Measurements from ENCODE around the gene SPINK4. TPM values are rescaled to one million over a fixed set of nuclear protein-coding genes. Genes with fewer than 3 reads are reported as not detected.
A peak's percentile ranks its signal among the peaks of the same experiment; 100 is the strongest.

The SPINK4 gene
- polyA plus RNA-seq, 3 donors: not detected

- Histone ChIP-seq H3K36me3 (replicated peaks in 1 of 2; ENCODE audit: control insufficient read depth in 1 of 2, insufficient read depth in 2 of 2, low read length in 2 of 2) (peaks cover 86 to 99% of the 10 kb centered on the region in 2 donors), H2AFZ (ENCODE audit: insufficient read depth, low read depth, low read length, poor library complexity, severe bottlenecking) (no peak overlapping the region), H4K20me1 (ENCODE audit: insufficient read depth, low read length) (peaks cover 4% of the 10 kb centered on the region), H3K4me1 (ENCODE audit: control insufficient read depth in 1 of 2, insufficient read depth in 2 of 2, low read length in 2 of 2) (no peaks in the 10 kb centered on the region), H3K27me3 (ENCODE audit: control insufficient read depth in 2 of 2, insufficient read depth in 2 of 2, low read length in 2 of 2) (no peaks in the 10 kb centered on the region), H3K9ac (ENCODE audit: insufficient read depth, low read length, poor library complexity, severe bottlenecking) (no peak overlapping the region), H3K4me3 (replicated peaks in 1 of 3; ENCODE audit: low read depth in 2 of 3, low read length in 3 of 3) (no peak overlapping the region), H3K79me2 (ENCODE audit: insufficient read depth, low read length) (peaks cover 5% of the 10 kb centered on the region), H3K9me3 (replicated peaks in 1 of 2; ENCODE audit: control insufficient read depth in 1 of 2, insufficient read depth in 1 of 2, low read length in 2 of 2) (no peaks in the 10 kb centered on the region), H3K27ac (ENCODE audit: low read depth in 1 of 2, low read length in 2 of 2) (no peak overlapping the region), H3K4me2 (replicated peaks; ENCODE audit: extremely low read depth, low read length, poor library complexity, severe bottlenecking) (no peak overlapping the region)
- Mint-ChIP-seq H3K27ac (peak overlapping the region in 1 of 7 donors; percentile 2), H3K36me3 (peaks cover 81 to 92% of the 10 kb centered on the region in 2 donors), H3K9me3 (no peaks in the 10 kb centered on the region), H3K4me3 (no peak overlapping the region), H3K4me1 (no peaks in the 10 kb centered on the region), H3K27me3 (ENCODE audit: low read depth in 3 of 3) (peaks cover 0 to 1% (median 0%) of the 10 kb centered on the region in 3 donors)
- WGBS (ENCODE audit: insufficient coverage): no CpG with 5 or more reads among the region's 3 CpGs
- TF ChIP-seq, protein P1, sequence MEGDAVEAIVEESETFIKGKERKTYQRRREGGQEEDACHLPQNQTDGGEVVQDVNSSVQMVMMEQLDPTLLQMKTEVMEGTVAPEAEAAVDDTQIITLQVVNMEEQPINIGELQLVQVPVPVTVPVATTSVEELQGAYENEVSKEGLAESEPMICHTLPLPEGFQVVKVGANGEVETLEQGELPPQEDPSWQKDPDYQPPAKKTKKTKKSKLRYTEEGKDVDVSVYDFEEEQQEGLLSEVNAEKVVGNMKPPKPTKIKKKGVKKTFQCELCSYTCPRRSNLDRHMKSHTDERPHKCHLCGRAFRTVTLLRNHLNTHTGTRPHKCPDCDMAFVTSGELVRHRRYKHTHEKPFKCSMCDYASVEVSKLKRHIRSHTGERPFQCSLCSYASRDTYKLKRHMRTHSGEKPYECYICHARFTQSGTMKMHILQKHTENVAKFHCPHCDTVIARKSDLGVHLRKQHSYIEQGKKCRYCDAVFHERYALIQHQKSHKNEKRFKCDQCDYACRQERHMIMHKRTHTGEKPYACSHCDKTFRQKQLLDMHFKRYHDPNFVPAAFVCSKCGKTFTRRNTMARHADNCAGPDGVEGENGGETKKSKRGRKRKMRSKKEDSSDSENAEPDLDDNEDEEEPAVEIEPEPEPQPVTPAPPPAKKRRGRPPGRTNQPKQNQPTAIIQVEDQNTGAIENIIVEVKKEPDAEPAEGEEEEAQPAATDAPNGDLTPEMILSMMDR (IDR thresholded peaks at IDR 0.05): no peak
- intact Hi-C loops (cut with micrococcal nuclease): no loop called here
- DNase-seq: no peak
These were observed 33.5 kb downstream of the SPINK4 start for GRCh38 chr9:33273266-33273971.

DNA sequence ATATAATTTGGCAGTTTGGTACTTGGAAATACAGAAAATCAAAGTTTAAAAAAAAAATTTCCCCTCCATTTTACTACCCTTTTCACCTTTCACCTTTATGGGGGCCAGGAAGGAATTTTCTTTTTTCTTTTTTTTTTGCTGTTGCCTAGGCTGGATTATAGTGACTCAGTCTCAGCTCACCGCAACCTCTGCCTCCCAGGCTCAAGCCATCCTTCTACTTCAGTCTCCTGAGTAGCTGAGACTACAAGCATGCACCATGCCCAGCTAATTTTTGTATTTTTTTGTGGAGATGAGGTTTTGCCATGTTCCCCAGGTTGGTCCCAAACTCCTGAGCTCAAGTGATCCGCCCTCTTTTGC is 34.0 kb downstream of the SPINK4 start:
- no peak overlapping the region for H3K4me3 Mint-ChIP-seq
- H3K27ac Mint-ChIP-seq: peak overlapping the region in 1 of 7 donors; percentile 21
- 100% methylated on average over 1 of the region's 2 CpGs for WGBS (ENCODE audit: insufficient coverage)
- intact Hi-C loops (cut with micrococcal nuclease): no loop called here
- TF ChIP-seq, protein P1 (IDR thresholded peaks at IDR 0.05): no peak
- H3K27me3 Mint-ChIP-seq (ENCODE audit: low read depth in 3 of 3): peaks cover 0 to 1% (median 0%) of the 10 kb centered on the region in 3 donors
- Histone ChIP-seq H3K27ac (ENCODE audit: low read depth in 1 of 2, low read length in 2 of 2) (no peak overlapping the region), H3K9me3 (replicated peaks in 1 of 2; ENCODE audit: control insufficient read depth in 1 of 2, insufficient read depth in 1 of 2, low read length in 2 of 2) (no peaks in the 10 kb centered on the region), H3K27me3 (ENCODE audit: control insufficient read depth in 2 of 2, insufficient read depth in 2 of 2, low read length in 2 of 2) (no peaks in the 10 kb centered on the region), H3K79me2 (ENCODE audit: insufficient read depth, low read length) (peaks cover 3% of the 10 kb centered on the region), H3K4me1 (ENCODE audit: control insufficient read depth in 1 of 2, insufficient read depth in 2 of 2, low read length in 2 of 2) (no peaks in the 10 kb centered on the region), H3K4me2 (replicated peaks; ENCODE audit: extremely low read depth, low read length, poor library complexity, severe bottlenecking) (no peak overlapping the region), H4K20me1 (ENCODE audit: insufficient read depth, low read length) (peaks cover 4% of the 10 kb centered on the region), H3K9ac (ENCODE audit: insufficient read depth, low read length, poor library complexity, severe bottlenecking) (no peak overlapping the region), H3K4me3 (replicated peaks in 1 of 3; ENCODE audit: low read depth in 2 of 3, low read length in 3 of 3) (no peak overlapping the region), H2AFZ (ENCODE audit: insufficient read depth, low read depth, low read length, poor library complexity, severe bottlenecking) (no peak overlapping the region), H3K36me3 (replicated peaks in 1 of 2; ENCODE audit: control insufficient read depth in 1 of 2, insufficient read depth in 2 of 2, low read length in 2 of 2) (peaks cover 86 to 99% of the 10 kb centered on the region in 2 donors)
- H3K9me3 Mint-ChIP-seq: no peaks in the 10 kb centered on the region
- DNase-seq: no peak
- peaks cover 80 to 93% of the 10 kb centered on the region in 2 donors for H3K36me3 Mint-ChIP-seq
- no peaks in the 10 kb centered on the region for H3K4me1 Mint-ChIP-seq
